OCI-LY3 (cell line): ENCODE measurements around the gene HSF4.

ENCODE experiments used
- EZH2phosphoT487 ChIP-seq: fragments of 200-600 bp; shearing (Covaris generic); IDR thresholded peaks from 2 replicates; pipeline ENCODE4 v1.6.1; 2018; ENCODE audit warnings: antibody characterized with exemption, mixed run types, low read depth
- TF ChIP-seq, protein P1 (sequence below): fragments of 200-600, 300-600 bp; sonication (generic); IDR thresholded peaks from 2 replicates; pipeline ENCODE4 v1.5.1; 2014; ENCODE audit warnings: antibody characterized with exemption, low read length, low read depth

DNA sequence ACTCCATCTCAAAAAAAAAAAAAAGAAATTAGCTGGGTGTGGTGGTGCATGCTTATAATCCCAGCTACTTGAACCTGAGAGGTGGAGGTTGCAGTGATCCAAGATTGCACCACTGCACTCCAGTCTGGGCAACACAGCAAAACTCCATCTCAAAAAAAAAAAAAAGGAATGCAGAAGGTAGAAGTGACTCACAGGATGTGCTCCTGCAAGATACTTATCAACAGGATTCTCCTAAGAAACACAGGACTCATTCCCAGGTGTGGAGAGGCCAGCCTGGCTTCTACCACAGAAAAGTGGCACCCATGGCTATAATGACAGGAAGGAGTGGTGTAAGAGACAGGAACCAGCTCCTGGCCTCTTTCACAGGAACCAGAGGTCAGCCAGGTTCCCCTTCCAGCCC lies 48.2 kb downstream of the HSF4 start:
- TF ChIP-seq, protein P1, sequence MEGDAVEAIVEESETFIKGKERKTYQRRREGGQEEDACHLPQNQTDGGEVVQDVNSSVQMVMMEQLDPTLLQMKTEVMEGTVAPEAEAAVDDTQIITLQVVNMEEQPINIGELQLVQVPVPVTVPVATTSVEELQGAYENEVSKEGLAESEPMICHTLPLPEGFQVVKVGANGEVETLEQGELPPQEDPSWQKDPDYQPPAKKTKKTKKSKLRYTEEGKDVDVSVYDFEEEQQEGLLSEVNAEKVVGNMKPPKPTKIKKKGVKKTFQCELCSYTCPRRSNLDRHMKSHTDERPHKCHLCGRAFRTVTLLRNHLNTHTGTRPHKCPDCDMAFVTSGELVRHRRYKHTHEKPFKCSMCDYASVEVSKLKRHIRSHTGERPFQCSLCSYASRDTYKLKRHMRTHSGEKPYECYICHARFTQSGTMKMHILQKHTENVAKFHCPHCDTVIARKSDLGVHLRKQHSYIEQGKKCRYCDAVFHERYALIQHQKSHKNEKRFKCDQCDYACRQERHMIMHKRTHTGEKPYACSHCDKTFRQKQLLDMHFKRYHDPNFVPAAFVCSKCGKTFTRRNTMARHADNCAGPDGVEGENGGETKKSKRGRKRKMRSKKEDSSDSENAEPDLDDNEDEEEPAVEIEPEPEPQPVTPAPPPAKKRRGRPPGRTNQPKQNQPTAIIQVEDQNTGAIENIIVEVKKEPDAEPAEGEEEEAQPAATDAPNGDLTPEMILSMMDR: no peak
- no peak for TF ChIP-seq EZH2phosphoT487
